Neural cell (in vitro differentiated cells): ENCODE measurements around the gene GET4. TPM values are rescaled to one million over a fixed set of nuclear protein-coding genes. Genes with fewer than 3 reads are reported as not detected.

Source experiments
- H2AFZ ChIP-seq: fragments of 200-600, 300-800 bp; sonication (generic), shearing (Covaris generic); 2 replicates; pipeline ENCODE4 v1.6.0; 2014; ENCODE audit warnings: low read depth, mild to moderate bottlenecking, antibody characterized with exemption, low read length, moderate library complexity
- H3F3A ChIP-seq: fragments of 200-600 bp; shearing (Covaris generic); 2 replicates; pipeline ENCODE4 v1.6.1; 2016; ENCODE audit warnings: mild to moderate bottlenecking, moderate library complexity, mixed read lengths, antibody characterized with exemption, low read length; ENCODE audit not compliant: insufficient read depth, poor library complexity, severe bottlenecking
- H3K27ac ChIP-seq: fragments of 200-600, 300-800 bp; sonication (generic), shearing (Covaris generic); 2 replicates; pipeline ENCODE4 v1.5.1; 2014; ENCODE audit warnings: mild to moderate bottlenecking, low read length, moderate library complexity
- H3K27me3 ChIP-seq: fragments of 300-800, 200-600 bp; sonication (generic), shearing (Covaris generic); 2 replicates; pipeline ENCODE4 v1.6.0; 2014; ENCODE audit warnings: mild to moderate bottlenecking, low read depth, low read length, moderate library complexity; ENCODE audit not compliant: insufficient read depth
- H3K36me3 ChIP-seq: fragments of 300-800, 200-600 bp; sonication (generic), shearing (Covaris generic); 2 replicates; pipeline ENCODE4 v1.5.1; 2014; ENCODE audit warnings: mild to moderate bottlenecking, antibody characterized with exemption, low read length, moderate library complexity; ENCODE audit not compliant: insufficient read depth
- H3K4me2 ChIP-seq: fragments of 300-800, 200-600 bp; sonication (generic), shearing (Covaris generic); 2 replicates; pipeline ENCODE4 v1.6.0; 2014; ENCODE audit warnings: mild to moderate bottlenecking, low read length
- H3K4me3 ChIP-seq: fragments of 300-800, 200-600 bp; sonication (generic), shearing (Covaris generic); 2 replicates; pipeline ENCODE4 v1.5.1; 2014; ENCODE audit warnings: mild to moderate bottlenecking, low read length, moderate library complexity
- H3K79me2 ChIP-seq: fragments of 200-600 bp; shearing (Covaris generic); replicated peaks from 2 replicates; pipeline ENCODE4 v1.6.0; 2014; ENCODE audit warnings: mild to moderate bottlenecking, low read length, moderate library complexity; ENCODE audit not compliant: insufficient read depth
- H3K9ac ChIP-seq: fragments of 300-800, 200-600 bp; sonication (generic), shearing (Covaris generic); 2 replicates; pipeline ENCODE4 v1.6.1; 2016; ENCODE audit warnings: mild to moderate bottlenecking, low read length, mixed read lengths
- H3K9me2 ChIP-seq: fragments of 200-600 bp; shearing (Covaris generic); 2 replicates; pipeline ENCODE4 v1.6.1; 2016; ENCODE audit warnings: mild to moderate bottlenecking, low read length, mixed read lengths; ENCODE audit not compliant: insufficient read depth
- H3K9me3 ChIP-seq: fragments of 200-600, 300-800 bp; sonication (generic), shearing (Covaris generic); 2 replicates; pipeline ENCODE4 v1.6.1; 2016; ENCODE audit warnings: mild to moderate bottlenecking, mixed run types, low read length, moderate library complexity, mixed read lengths
- H4K20me1 ChIP-seq: fragments of 200-600 bp; shearing (Covaris generic); 2 replicates; pipeline ENCODE4 v1.6.1; 2016; ENCODE audit warnings: mild to moderate bottlenecking, mixed run types; ENCODE audit not compliant: insufficient read depth
- EP300 ChIP-seq: fragments of 450-650 bp; conservative IDR thresholded peaks from 2 replicates; pipeline ENCODE4 v1.6.1; 2014; ENCODE audit warnings: antibody characterized with exemption, mild to moderate bottlenecking, moderate library complexity; ENCODE audit not compliant: poor library complexity, severe bottlenecking
- EZH2 ChIP-seq: fragments of 200-600, 300-800 bp; shearing (Covaris generic), sonication (generic); IDR thresholded peaks from 2 replicates; pipeline ENCODE4 v1.6.1; 2014; ENCODE audit warnings: antibody characterized with exemption, low read length, borderline replicate concordance, mild to moderate bottlenecking; ENCODE audit not compliant: insufficient read depth, poor library complexity, severe bottlenecking
- MXI1 ChIP-seq: fragments of 450-650 bp; conservative IDR thresholded peaks from 2 replicates; pipeline ENCODE4 v1.6.1; 2014; ENCODE audit warnings: antibody characterized with exemption, mild to moderate bottlenecking; ENCODE audit not compliant: poor library complexity, severe bottlenecking
- POLR2AphosphoS5 ChIP-seq: IDR thresholded peaks from 2 replicates; pipeline ENCODE4 v1.6.1; 2012
- RAD21 ChIP-seq: fragments of 450-650 bp; conservative IDR thresholded peaks from 2 replicates; pipeline ENCODE4 v1.6.1; 2014; ENCODE audit warnings: antibody characterized with exemption, mild to moderate bottlenecking, moderate library complexity
- SMC3 ChIP-seq: fragments of 450-650 bp; conservative IDR thresholded peaks from 2 replicates; pipeline ENCODE4 v1.6.1; 2014; ENCODE audit warnings: antibody characterized with exemption, mild to moderate bottlenecking, moderate library complexity; ENCODE audit not compliant: poor library complexity
- TAF1 ChIP-seq: IDR thresholded peaks from 2 replicates; pipeline ENCODE4 v1.6.1; 2012; ENCODE audit warnings: low read depth
- polyA plus RNA-seq: library from polyadenylated mRNA; depleted of rRNA; stranded (reverse); fragments of >200 nt; gene quantifications from 2 replicates; pipeline ENCODE4 v1.2.3, GENCODE V29; 2014
- TF ChIP-seq, protein P1 (sequence below): fragments of 450-650 bp; IDR thresholded peaks from 2 replicates; pipeline ENCODE4 v1.5.1; 2014; ENCODE audit warnings: antibody characterized with exemption, mild to moderate bottlenecking, moderate library complexity; ENCODE audit not compliant: poor library complexity, severe bottlenecking
- TF ChIP-seq, protein P2 (sequence below): IDR thresholded peaks from 2 replicates; pipeline ENCODE4 v1.6.1; 2012; ENCODE audit warnings: borderline replicate concordance

GET4 gene
- polyA plus RNA-seq, 1 donor from 2014 or later: 63.8 TPM

DNA sequence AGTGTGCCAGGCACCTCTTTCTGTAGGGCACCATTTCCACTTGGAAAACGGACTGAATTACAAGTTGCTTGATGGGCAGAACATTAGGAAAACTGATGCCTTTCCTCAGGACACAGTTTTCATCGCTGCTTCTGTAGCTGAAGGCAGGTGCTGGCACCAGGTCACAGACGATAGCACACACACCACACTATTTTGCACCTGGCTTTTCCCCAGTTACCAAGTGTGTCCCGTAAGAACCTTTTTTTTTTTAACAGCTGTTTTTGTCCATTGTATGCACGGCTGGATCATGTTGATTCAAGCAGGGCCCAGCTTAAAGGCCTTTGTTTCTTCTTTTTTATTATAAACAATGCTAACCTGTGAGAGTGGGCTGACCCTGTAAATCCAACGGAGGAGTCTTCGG, 1.3 kb upstream of the GET4 start:
- no peak overlapping the region for H3K4me3 ChIP-seq
- H4K20me1 ChIP-seq: no peaks in the 10 kb centered on the region
- no peaks in the 10 kb centered on the region for H3K9me3 ChIP-seq
- H3F3A ChIP-seq: no peaks in the 10 kb centered on the region
- H3K9me2 ChIP-seq: no peaks in the 10 kb centered on the region
- H3K36me3 ChIP-seq: peaks cover 5% of the 10 kb centered on the region
- no peaks in the 10 kb centered on the region for H3K27me3 ChIP-seq
- peaks cover 23% of the 10 kb centered on the region for H3K79me2 ChIP-seq
- TF ChIP-seq MXI1 (no peak), EZH2 (no peak), EP300 (no peak)
- H3K4me2 ChIP-seq: no peak overlapping the region
- no peak overlapping the region for H3K9ac ChIP-seq
- no peak overlapping the region for H3K27ac ChIP-seq
- no peak overlapping the region for H2AFZ ChIP-seq

DNA sequence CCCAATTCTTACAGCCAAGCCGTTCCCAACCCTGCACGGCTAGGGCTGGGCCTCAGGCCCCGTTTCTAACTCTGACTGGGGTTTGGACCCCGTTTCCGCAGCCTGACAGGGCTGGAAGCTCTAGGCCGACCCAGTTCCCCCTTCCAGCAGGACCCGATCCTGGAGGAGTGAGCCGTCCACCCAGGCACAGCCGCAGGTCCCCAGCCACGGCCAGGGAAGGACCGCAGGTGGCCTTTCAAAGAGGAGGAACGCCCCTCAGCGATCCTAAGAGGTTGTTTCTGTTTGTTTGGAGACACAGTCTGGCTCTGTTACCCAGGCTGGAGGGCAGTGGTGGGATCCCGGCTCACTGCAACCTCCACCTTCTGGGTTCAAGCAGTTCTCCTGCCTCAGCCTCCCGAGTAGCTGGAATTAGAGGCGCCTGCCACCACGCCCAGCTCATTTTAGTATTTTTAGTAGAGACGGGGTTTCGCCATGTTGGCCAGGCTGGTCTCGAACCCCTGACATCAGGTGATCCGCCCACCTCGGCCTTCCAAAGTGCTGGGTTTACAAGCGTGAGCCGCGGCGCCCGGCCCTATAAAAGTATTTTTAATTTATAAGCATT, 778 bp upstream of the GET4 start:
- no peaks in the 10 kb centered on the region for H3F3A ChIP-seq
- H3K4me2 ChIP-seq: no peak overlapping the region
- H3K4me3 ChIP-seq: peak overlapping the region; percentile 85

More for the DNA sequence above, 778 bp upstream of the GET4 start:
- Histone ChIP-seq H2AFZ (no peak overlapping the region), H3K9ac (no peak overlapping the region), H3K9me2 (no peaks in the 10 kb centered on the region), H3K27ac (no peak overlapping the region), H4K20me1 (no peaks in the 10 kb centered on the region), H3K36me3 (peaks cover 5% of the 10 kb centered on the region), H3K79me2 (peaks cover 28% of the 10 kb centered on the region), H3K27me3 (no peaks in the 10 kb centered on the region), H3K9me3 (no peaks in the 10 kb centered on the region)
- TF ChIP-seq EP300 (no peak), RAD21 (no peak), SMC3 (no peak), TAF1 (no peak), EZH2 (no peak), POLR2AphosphoS5 (no peak), MXI1 (no peak)
- TF ChIP-seq, protein P1, sequence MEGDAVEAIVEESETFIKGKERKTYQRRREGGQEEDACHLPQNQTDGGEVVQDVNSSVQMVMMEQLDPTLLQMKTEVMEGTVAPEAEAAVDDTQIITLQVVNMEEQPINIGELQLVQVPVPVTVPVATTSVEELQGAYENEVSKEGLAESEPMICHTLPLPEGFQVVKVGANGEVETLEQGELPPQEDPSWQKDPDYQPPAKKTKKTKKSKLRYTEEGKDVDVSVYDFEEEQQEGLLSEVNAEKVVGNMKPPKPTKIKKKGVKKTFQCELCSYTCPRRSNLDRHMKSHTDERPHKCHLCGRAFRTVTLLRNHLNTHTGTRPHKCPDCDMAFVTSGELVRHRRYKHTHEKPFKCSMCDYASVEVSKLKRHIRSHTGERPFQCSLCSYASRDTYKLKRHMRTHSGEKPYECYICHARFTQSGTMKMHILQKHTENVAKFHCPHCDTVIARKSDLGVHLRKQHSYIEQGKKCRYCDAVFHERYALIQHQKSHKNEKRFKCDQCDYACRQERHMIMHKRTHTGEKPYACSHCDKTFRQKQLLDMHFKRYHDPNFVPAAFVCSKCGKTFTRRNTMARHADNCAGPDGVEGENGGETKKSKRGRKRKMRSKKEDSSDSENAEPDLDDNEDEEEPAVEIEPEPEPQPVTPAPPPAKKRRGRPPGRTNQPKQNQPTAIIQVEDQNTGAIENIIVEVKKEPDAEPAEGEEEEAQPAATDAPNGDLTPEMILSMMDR: no peak
- TF ChIP-seq, protein P2, sequence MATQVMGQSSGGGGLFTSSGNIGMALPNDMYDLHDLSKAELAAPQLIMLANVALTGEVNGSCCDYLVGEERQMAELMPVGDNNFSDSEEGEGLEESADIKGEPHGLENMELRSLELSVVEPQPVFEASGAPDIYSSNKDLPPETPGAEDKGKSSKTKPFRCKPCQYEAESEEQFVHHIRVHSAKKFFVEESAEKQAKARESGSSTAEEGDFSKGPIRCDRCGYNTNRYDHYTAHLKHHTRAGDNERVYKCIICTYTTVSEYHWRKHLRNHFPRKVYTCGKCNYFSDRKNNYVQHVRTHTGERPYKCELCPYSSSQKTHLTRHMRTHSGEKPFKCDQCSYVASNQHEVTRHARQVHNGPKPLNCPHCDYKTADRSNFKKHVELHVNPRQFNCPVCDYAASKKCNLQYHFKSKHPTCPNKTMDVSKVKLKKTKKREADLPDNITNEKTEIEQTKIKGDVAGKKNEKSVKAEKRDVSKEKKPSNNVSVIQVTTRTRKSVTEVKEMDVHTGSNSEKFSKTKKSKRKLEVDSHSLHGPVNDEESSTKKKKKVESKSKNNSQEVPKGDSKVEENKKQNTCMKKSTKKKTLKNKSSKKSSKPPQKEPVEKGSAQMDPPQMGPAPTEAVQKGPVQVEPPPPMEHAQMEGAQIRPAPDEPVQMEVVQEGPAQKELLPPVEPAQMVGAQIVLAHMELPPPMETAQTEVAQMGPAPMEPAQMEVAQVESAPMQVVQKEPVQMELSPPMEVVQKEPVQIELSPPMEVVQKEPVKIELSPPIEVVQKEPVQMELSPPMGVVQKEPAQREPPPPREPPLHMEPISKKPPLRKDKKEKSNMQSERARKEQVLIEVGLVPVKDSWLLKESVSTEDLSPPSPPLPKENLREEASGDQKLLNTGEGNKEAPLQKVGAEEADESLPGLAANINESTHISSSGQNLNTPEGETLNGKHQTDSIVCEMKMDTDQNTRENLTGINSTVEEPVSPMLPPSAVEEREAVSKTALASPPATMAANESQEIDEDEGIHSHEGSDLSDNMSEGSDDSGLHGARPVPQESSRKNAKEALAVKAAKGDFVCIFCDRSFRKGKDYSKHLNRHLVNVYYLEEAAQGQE: no peak
